Sciatic nerve (tissue), 2 donors: ENCODE results near the gene ZDHHC23. TPM values are rescaled to one million over a fixed set of nuclear protein-coding genes. Genes with fewer than 3 reads are reported as not detected.

Source experiments
- ATAC-seq: fragments of 200-7000 bp; cut with Tn5 transposase; one replicate; pipeline ENCODE4 v1.9.1; 2020; ENCODE audit warnings: mild to moderate bottlenecking, moderate library complexity
- DNase-seq: peaks from one replicate; pipeline ENCODE4 v3.0.0-alpha.2; 2020; ENCODE audit warnings: low spot score
- intact Hi-C: fragments of 100-400 bp; cut with DNase I; formaldehyde crosslinking; loops from one replicate; pipeline ENCODE4 v1.14.2; 2022
- total RNA-seq: library from RNA; stranded (reverse); fragmentation: NEBNext Ultra II Directional; extraction: Animal tissue kit (Norgen Biotek cat#: 25700); gene quantifications from one replicate; pipeline ENCODE4 v1.2.1, GENCODE V29; 2021
- donor health status: DM: no; HTN: no; CAD: no.
- donor health status: DM: no; HTN: no; CAD: no.

ZDHHC23 gene
- total RNA-seq, 1 donor from 2014 or later = 9.6 TPM

- no peak for DNase-seq
- intact Hi-C loops = no loop called here
- ATAC-seq = no peak
Measured at GRCh38 chr3:113981803-113982202, 34.0 kb downstream of the ZDHHC23 start.

DNA sequence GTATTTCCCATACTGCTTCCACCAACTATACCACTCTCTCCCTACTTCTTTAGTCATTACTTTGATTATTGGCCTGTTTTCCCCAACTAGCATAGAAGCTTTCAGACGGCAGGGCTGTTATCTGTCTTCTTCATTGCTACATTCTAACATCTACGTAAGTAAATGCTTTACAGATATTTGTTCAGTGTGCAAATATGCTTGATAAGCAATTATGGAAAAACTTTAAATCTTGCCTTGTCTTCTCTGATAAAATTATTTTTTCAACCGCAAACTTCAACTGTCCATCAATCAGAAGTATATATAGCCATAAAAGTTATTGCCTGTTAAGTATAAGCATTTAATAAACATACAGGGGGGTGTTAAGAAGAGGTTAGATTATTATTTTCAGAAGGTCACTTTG, 35.7 kb downstream of the ZDHHC23 start:
- ATAC-seq = no peak
- DNase-seq = no peak
- intact Hi-C loops = no loop called here

- DNase-seq (no peak), ATAC-seq (no peak)
- intact Hi-C loops = no loop called here
Measured at GRCh38 chr3:113985541-113985940, 37.7 kb downstream of the ZDHHC23 start.

GRCh38 chr3:114005481-114005880, 57.7 kb downstream of the ZDHHC23 start:
- ATAC-seq = no peak
- intact Hi-C loops = no loop called here
- no peak for DNase-seq

DNA sequence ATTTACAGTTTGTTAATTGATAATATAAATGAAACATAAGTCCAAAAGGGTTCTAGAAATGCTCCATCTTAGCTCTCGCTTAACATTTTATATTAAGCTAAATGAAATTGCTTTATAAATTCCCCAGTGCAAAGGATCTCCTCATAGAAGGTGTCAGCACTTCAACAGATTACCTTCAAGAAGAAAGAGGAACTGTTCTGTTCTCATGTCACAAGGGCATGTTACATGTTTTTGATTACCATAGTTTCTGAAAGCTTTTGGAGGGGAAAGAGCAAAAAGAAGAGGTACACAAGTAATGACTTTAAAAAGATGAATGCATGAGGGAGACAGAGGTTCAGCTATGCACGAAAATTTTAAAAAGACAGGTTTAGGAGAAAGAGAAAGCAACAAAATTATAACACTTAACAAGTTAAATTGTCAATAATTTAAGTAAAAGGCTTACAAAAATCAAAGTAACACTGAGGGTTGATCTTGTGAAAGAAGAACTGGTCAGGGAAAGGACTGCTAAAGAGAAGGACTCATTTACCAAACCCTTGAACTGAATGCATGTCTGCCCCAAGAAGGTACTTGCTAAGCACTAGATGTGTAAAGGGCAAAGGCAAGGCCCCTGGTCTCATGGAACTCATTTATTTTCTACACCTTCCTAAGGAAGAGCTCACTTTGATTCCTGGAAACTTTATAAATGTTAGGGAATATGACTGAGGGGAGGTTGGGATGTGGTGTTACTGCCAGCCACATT, 63.4 kb downstream of the ZDHHC23 start:
- intact Hi-C loops = no loop called here
- ATAC-seq = no peak
- DNase-seq = no peak

Other genes starting within 250 kb of the ZDHHC23 start
- gene NAA50, start 201.8 kb upstream of the ZDHHC23 start, total RNA-seq = 75.7 TPM
- 48.6 TPM for gene ATP6V1A, start 201.0 kb upstream of the ZDHHC23 start, total RNA-seq
- gene GRAMD1C, start 109.2 kb upstream of the ZDHHC23 start, total RNA-seq = 3.0 TPM
- 13.9 TPM for gene CCDC191, start 108.5 kb downstream of the ZDHHC23 start, total RNA-seq
- gene QTRT2, start 108.7 kb downstream of the ZDHHC23 start, total RNA-seq = 21.4 TPM
- not detected for gene DRD3, start 231.0 kb downstream of the ZDHHC23 start, total RNA-seq